CD14-positive monocyte (primary cell): Measurements from ENCODE around the gene SCN1B. TPM values are rescaled to one million over a fixed set of nuclear protein-coding genes. Genes with fewer than 3 reads are reported as not detected.
A peak's percentile ranks its signal among the peaks of the same experiment; 100 is the strongest.

Experiments used
- DNase-seq, 3 donors: peaks; one replicate each; pipeline ENCODE4 v3.0.0-alpha.2; 2011 to 2022
- H2AFZ ChIP-seq: 2 replicates; pipeline ENCODE4 v1.6.0; 2012; ENCODE audit warnings: mild to moderate bottlenecking, low read depth, low read length, inconsistent platforms; ENCODE audit not compliant: insufficient read depth, poor library complexity, severe bottlenecking
- H3K27ac ChIP-seq, 2 donors: 1 replicate in 1 of 2; 2 replicates in 1 of 2; pipeline ENCODE4 v1.5.1; 2012 to 2013; ENCODE audit warnings: low read length in 2 of 2, control low read depth in 1 of 2, inconsistent platforms in 1 of 2, low read depth in 1 of 2, mild to moderate bottlenecking in 1 of 2
- H3K27me3 ChIP-seq, 2 donors: one replicate each; pipeline versions ENCODE4 v1.6.0 to v1.6.1; 2011 to 2013; ENCODE audit warnings: low read length in 2 of 2; ENCODE audit not compliant: control insufficient read depth in 2 of 2, insufficient read depth in 2 of 2
- H3K36me3 ChIP-seq, 2 donors: replicated peaks in 1 of 2; 1 replicate in 1 of 2; 2 replicates in 1 of 2; pipeline versions ENCODE4 v1.5.1 to v1.6.1; 2012 to 2013; ENCODE audit warnings: low read length in 2 of 2, control low read depth in 1 of 2, inconsistent platforms in 1 of 2, mild to moderate bottlenecking in 1 of 2; ENCODE audit not compliant: insufficient read depth in 2 of 2, control insufficient read depth in 1 of 2
- H3K4me1 ChIP-seq, 2 donors: 1 replicate in 1 of 2; 2 replicates in 1 of 2; pipeline versions ENCODE4 v1.5.1 to v1.6.1; 2012 to 2013; ENCODE audit warnings: low read length in 2 of 2, control low read depth in 1 of 2, inconsistent platforms in 1 of 2, mild to moderate bottlenecking in 1 of 2, moderate library complexity in 1 of 2; ENCODE audit not compliant: insufficient read depth in 2 of 2, control insufficient read depth in 1 of 2
- H3K4me2 ChIP-seq: replicated peaks from 2 replicates; pipeline ENCODE3; 2012; ENCODE audit warnings: low read length, moderate library complexity, mild to moderate bottlenecking; ENCODE audit not compliant: poor library complexity, severe bottlenecking; ENCODE audit errors: extremely low read depth
- H3K4me3 ChIP-seq, 3 experiments: fragments of 200-600 bp in 1 of 3; sonication (generic) in 1 of 3; replicated peaks in 1 of 3; 1 replicate in 2 of 3; 2 replicates in 1 of 3; pipeline ENCODE4 v1.5.1; 2011 to 2013; ENCODE audit warnings: low read length in 3 of 3, mild to moderate bottlenecking in 3 of 3, control low read depth in 2 of 3, low read depth in 2 of 3, inconsistent platforms in 1 of 3, moderate library complexity in 1 of 3
- H3K79me2 ChIP-seq: 2 replicates; pipeline ENCODE4 v1.6.0; 2012; ENCODE audit warnings: mild to moderate bottlenecking, control low read depth, inconsistent platforms, low read length, moderate library complexity; ENCODE audit not compliant: insufficient read depth
- H3K9ac ChIP-seq: 2 replicates; pipeline ENCODE4 v1.6.0; 2017; ENCODE audit warnings: low read length, mild to moderate bottlenecking; ENCODE audit not compliant: insufficient read depth, poor library complexity, severe bottlenecking
- H3K9me3 ChIP-seq, 2 donors: replicated peaks in 1 of 2; 1 replicate in 1 of 2; 2 replicates in 1 of 2; pipeline versions ENCODE4 v1.5.1 to v1.6.1; 2012 to 2013; ENCODE audit warnings: low read length in 2 of 2, control low read depth in 1 of 2; ENCODE audit not compliant: control insufficient read depth in 1 of 2, insufficient read depth in 1 of 2
- H4K20me1 ChIP-seq: 2 replicates; pipeline ENCODE4 v1.6.0; 2012; ENCODE audit warnings: mild to moderate bottlenecking, low read length, control low read depth, moderate library complexity; ENCODE audit not compliant: insufficient read depth
- H3K27ac Mint-ChIP-seq, 7 donors: one replicate each; pipeline ENCODE4 v1.8.0; 2020; ENCODE audit warnings: mild to moderate bottlenecking in 7 of 7, mixed read lengths in 7 of 7, moderate library complexity in 6 of 7, inconsistent platforms in 2 of 7
- H3K27me3 Mint-ChIP-seq, 3 donors: one replicate each; pipeline ENCODE4 v1.8.0; 2021 to 2022; ENCODE audit warnings: low read depth in 3 of 3, mild to moderate bottlenecking in 3 of 3, mixed read lengths in 3 of 3, moderate library complexity in 3 of 3, inconsistent platforms in 1 of 3
- H3K36me3 Mint-ChIP-seq, 2 donors: one replicate each; pipeline ENCODE4 v1.8.0; 2020; ENCODE audit warnings: mixed read lengths in 2 of 2, inconsistent platforms in 1 of 2, mild to moderate bottlenecking in 1 of 2
- H3K4me1 Mint-ChIP-seq: one replicate; pipeline ENCODE4 v1.8.0; 2020; ENCODE audit warnings: mild to moderate bottlenecking, mixed read lengths
- H3K4me3 Mint-ChIP-seq, 2 donors: one replicate each; pipeline ENCODE4 v1.8.0; 2020; ENCODE audit warnings: mild to moderate bottlenecking in 2 of 2, mixed read lengths in 2 of 2, moderate library complexity in 1 of 2
- H3K9me3 Mint-ChIP-seq, 7 donors: one replicate each; pipeline ENCODE4 v1.8.0; 2020 to 2022; ENCODE audit warnings: mixed read lengths in 7 of 7, mild to moderate bottlenecking in 6 of 7, moderate library complexity in 6 of 7, inconsistent platforms in 2 of 7
- CTCF ChIP-seq: fragments of 200-600 bp; IDR thresholded peaks from one replicate; pipeline ENCODE4 v1.8.0; 2022; ENCODE audit warnings: antibody characterized with exemption, mild to moderate bottlenecking
- WGBS: methylation state at CpG from one replicate; pipeline ENCODE4 v1.1.5; 2013; ENCODE audit warnings: missing lambda C conversion rate; ENCODE audit not compliant: insufficient coverage; 5-methylcytosine and 5-hydroxymethylcytosine counted together
- intact Hi-C, 2 donors: fragments of 100-400 bp; cut with micrococcal nuclease; formaldehyde crosslinking; loops; one replicate each; pipeline versions ENCODE4 v1.15.0 to v1.15.1; 2023
- polyA plus RNA-seq, 3 donors: library from polyadenylated mRNA; depleted of rRNA in 1 of 3; unstranded in 2 of 3; stranded (reverse) in 1 of 3; fragments of 300-500 nt in 2 of 3; fragments of >200 nt in 1 of 3; fragmentation: Illumina TruSeq in 2 of 3; gene quantifications; 1 replicate in 2 of 3; 2 replicates in 1 of 3; pipeline ENCODE4 v1.2.3, GENCODE V29; 2012 to 2021

The SCN1B gene
- polyA plus RNA-seq, 3 donors = 0.08 to 0.68 TPM; not detected in 1

GRCh38 chr19:35034588-35035382 is 4.5 kb downstream of the SCN1B start:
- intact Hi-C loops = no loop called here
- Histone ChIP-seq H3K79me2 (no peaks in the 10 kb centered on the region), H3K4me3 (no peak overlapping the region), H3K36me3 (no peaks in the 10 kb centered on the region), H3K9me3 (no peaks in the 10 kb centered on the region), H3K9ac (no peak overlapping the region), H4K20me1 (no peaks in the 10 kb centered on the region), H3K4me2 (no peak overlapping the region), H3K4me1 (peaks cover 23 to 34% of the 10 kb centered on the region in 2 donors), H2AFZ (no peak overlapping the region), H3K27me3 (peaks cover 12 to 40% of the 10 kb centered on the region in 2 donors), H3K27ac (no peak overlapping the region)
- no peak overlapping the region for H3K4me3 Mint-ChIP-seq
- peaks cover 0 to 6% of the 10 kb centered on the region in 2 donors for H3K36me3 Mint-ChIP-seq
- TF ChIP-seq CTCF = no peak
- peaks cover 28% of the 10 kb centered on the region for H3K4me1 Mint-ChIP-seq
- H3K9me3 Mint-ChIP-seq = peaks cover 0 to 8% (median 4%) of the 10 kb centered on the region in 7 donors
- peaks cover 31 to 56% (median 48%) of the 10 kb centered on the region in 3 donors for H3K27me3 Mint-ChIP-seq
- no peak overlapping the region for H3K27ac Mint-ChIP-seq
- no peak for DNase-seq
- 98% methylated on average over 7 of the region's 17 CpGs for WGBS

- H3K27ac ChIP-seq = no peak overlapping the region
- peak overlapping the region in 1 of 7 donors; percentile 78 for H3K27ac Mint-ChIP-seq
Measured at GRCh38 chr19:35037716-35038622, 7.7 kb downstream of the SCN1B start.

More at GRCh38 chr19:35037716-35038622, 7.7 kb downstream of the SCN1B start:
- peaks cover 25 to 58% (median 39%) of the 10 kb centered on the region in 3 donors for H3K27me3 Mint-ChIP-seq
- Histone ChIP-seq H3K4me2 (no peak overlapping the region), H3K4me3 (no peak overlapping the region), H2AFZ (peak overlapping the region; percentile 26), H3K9me3 (no peaks in the 10 kb centered on the region), H3K9ac (no peak overlapping the region), H3K4me1 (peaks cover 36 to 40% of the 10 kb centered on the region in 2 donors), H3K36me3 (no peaks in the 10 kb centered on the region), H3K79me2 (no peaks in the 10 kb centered on the region), H4K20me1 (no peaks in the 10 kb centered on the region), H3K27me3 (peaks cover 4 to 34% of the 10 kb centered on the region in 2 donors)
- no peak for TF ChIP-seq CTCF
- peaks cover 31% of the 10 kb centered on the region for H3K4me1 Mint-ChIP-seq
- peak overlapping the region; percentile 47 to 68 for H3K4me3 Mint-ChIP-seq
- DNase-seq = no peak
- intact Hi-C loops = no loop called here
- H3K36me3 Mint-ChIP-seq = peaks cover 0 to 7% of the 10 kb centered on the region in 2 donors
- H3K9me3 Mint-ChIP-seq = peaks cover 0 to 2% (median 0%) of the 10 kb centered on the region in 7 donors
- WGBS = 26% methylated on average over 7 of the region's 13 CpGs
